GM12865 (cell line): ENCODE data around the gene AREL1.

ENCODE experiments used
- DNase-seq: peaks from one replicate; pipeline ENCODE4 v3.0.0; 2010; ENCODE audit warnings: low read depth
- H3K4me3 ChIP-seq: 2 replicates; pipeline ENCODE4 v1.5.1; 2011; ENCODE audit warnings: mild to moderate bottlenecking, low read depth, low read length, control low read depth
- TF ChIP-seq, protein P1 (sequence below): IDR thresholded peaks from 2 replicates; pipeline ENCODE4 v1.5.1; 2011; ENCODE audit warnings: low read length, control low read depth, low read depth, inconsistent platforms; ENCODE audit not compliant: insufficient read depth; ENCODE audit errors: missing control alignments

Gene AREL1

DNA sequence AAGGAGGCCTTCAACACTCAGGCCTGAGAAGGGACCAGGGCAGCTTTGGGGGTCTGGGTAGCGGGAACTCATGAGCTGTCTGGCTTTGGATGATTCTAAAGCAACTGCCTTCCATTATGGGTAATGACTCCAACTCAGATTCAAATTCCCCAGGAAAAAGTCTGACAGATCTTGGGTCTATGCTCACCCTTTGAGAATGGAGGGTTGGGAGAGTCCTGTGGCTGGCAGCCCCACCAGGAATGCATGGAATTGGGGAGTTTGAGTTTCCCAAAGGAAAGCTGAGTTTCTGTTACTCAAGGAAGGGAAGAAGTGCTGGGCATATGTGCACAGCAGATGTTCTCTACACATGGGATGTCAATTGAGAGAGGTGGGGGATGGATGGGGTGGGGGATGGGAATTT, 78.4 kb downstream of the AREL1 start:
- DNase-seq = no peak
- TF ChIP-seq, protein P1, sequence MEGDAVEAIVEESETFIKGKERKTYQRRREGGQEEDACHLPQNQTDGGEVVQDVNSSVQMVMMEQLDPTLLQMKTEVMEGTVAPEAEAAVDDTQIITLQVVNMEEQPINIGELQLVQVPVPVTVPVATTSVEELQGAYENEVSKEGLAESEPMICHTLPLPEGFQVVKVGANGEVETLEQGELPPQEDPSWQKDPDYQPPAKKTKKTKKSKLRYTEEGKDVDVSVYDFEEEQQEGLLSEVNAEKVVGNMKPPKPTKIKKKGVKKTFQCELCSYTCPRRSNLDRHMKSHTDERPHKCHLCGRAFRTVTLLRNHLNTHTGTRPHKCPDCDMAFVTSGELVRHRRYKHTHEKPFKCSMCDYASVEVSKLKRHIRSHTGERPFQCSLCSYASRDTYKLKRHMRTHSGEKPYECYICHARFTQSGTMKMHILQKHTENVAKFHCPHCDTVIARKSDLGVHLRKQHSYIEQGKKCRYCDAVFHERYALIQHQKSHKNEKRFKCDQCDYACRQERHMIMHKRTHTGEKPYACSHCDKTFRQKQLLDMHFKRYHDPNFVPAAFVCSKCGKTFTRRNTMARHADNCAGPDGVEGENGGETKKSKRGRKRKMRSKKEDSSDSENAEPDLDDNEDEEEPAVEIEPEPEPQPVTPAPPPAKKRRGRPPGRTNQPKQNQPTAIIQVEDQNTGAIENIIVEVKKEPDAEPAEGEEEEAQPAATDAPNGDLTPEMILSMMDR = no peak
- no peak overlapping the region for H3K4me3 ChIP-seq

DNA sequence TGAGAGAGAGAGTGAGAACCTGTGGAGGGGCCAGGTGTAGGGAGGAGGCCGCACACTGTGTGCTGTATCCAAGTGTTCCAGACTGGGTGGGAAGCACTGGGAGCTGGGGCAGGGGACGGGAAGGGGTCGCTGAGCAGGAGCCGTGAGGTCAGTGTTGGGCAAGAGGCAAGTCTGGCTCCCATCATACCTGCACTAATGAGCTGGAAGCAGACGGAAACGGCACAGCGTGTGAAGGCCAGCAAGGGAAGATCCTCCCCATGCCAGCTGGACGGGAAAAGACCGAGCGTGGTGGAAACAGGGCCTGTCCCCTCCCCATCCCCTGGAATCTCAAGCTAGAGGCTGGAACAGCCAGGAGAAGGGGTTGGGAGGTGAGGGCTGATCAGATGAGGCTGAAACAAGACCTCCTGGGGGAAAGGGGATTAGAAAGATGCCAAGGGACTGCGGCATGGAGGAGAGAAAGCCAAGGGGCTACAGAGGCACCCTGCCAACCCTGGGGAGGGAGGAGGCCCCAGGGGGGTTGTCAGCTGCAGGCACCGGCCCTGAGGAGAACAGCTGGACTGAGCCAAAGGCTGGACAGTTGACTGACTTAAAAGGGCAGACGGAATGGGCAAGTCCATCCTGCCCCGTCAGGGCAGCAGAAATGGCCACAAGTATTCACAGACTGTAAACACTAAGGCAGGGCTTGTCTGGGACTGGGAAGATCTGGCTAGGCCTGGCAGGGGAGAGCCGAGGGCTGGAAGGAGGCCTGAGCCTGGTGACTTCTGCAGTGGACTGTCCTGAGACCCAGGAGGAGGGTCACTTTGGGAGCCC, 81.8 kb downstream of the AREL1 start:
- no peak for DNase-seq
- TF ChIP-seq, protein P1 = no peak
- no peak overlapping the region for H3K4me3 ChIP-seq

DNA sequence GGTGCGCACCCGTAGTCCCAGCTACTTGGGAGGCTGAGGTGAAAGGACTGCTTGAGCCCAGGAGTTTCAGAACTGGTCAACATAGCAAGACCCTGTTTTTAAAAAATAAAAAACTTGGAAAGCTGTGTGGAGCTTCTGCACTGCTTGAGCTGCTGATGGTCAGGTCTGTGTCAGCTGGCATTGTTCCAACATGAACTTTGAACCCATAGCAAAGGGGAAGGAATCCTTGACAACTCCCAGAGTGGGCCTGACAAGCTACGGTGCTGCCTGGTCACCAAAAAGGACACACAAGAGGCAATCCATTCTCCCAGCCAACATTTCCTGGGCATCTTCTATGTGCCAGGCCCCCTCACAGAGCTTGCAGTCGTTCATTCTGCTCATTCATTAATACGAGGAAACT, 84.5 kb downstream of the AREL1 start:
- DNase-seq = no peak
- TF ChIP-seq, protein P1 = no peak
- no peak overlapping the region for H3K4me3 ChIP-seq

DNA sequence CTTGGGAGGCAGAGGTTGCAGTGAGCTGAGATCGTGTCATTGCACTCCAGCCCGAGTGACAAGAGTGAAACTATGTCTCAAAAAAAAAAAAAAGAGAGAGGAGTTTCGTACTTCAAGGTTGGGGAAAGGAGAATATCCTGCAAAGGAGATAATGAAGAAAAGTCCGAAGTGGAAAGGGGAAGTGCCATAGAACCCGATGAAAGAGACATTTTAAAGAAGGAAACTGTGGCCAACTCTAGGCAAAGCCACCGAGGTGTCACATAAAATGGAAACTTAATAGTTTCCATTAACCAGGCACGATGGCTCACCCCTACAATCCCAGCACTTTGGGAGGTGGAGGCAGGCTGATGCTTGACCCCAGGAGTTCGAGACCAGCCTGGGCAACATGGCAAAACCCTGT, 85.8 kb downstream of the AREL1 start:
- TF ChIP-seq, protein P1 = no peak
- H3K4me3 ChIP-seq = no peak overlapping the region
- no peak for DNase-seq

DNA sequence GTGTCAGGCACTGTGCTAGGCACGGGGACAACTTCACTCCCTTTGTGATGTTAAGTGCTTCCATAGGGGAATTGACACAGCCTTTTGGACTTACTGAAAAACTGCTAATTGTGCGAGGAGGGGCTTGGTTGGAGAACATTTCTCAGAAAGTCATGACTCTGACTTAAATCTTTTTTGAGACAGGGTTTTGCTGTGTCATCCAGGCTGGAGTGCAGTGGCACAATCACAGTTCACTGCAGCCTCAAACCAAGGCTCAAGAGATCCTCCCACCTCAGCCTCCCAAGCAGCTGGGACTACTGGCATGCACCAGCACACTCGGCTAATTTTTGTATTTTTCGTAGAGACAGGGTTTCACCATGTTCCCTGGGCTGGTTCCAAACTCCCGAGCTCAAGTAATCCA, 90.6 kb downstream of the AREL1 start:
- H3K4me3 ChIP-seq = no peak overlapping the region
- TF ChIP-seq, protein P1 = no peak
- DNase-seq = no peak

DNA sequence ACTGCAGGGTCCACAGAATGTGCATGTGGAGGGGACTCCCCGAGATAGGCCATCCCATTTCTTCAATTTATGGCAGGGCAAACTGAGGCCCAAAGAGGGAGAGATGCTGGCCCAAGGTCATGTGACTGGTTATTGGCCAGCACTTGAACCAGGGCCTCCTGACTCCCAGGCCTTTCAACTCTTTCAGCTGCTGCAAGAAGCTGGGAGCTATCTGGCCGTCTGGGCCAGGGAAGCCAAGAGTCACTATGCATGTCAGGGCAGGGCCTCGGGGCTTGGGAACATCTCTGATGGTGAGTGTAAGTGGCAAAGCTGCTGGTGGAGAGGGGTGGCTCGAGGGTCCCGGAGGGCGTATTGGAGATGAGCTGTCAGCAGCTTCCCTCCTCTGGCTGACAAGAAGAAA, 91.3 kb downstream of the AREL1 start:
- no peak for DNase-seq
- H3K4me3 ChIP-seq = no peak overlapping the region
- TF ChIP-seq, protein P1 = no peak

DNA sequence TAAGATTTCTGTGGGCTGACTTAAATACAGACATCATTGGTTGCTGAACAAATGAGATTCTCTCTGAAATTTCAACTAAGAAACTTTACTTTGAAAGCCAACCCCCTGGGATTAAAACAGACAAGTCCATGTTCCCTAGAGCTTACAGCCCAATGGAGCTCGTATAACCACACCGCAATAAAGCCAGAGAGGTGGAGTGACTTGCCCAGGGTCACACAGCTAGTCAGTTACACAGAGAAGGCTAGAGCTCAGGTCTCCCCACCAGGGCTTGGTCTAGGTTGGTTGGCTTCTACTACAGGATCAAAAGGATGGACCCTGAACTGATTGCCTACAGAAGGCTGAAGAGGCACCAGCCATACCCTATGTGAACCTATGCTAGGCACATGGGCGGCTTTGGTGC, 92.0 kb downstream of the AREL1 start:
- no peak overlapping the region for H3K4me3 ChIP-seq
- TF ChIP-seq, protein P1 = no peak
- no peak for DNase-seq
